Aorta (tissue), 5 donors: ENCODE data around the gene ICE1. TPM values are rescaled to one million over a fixed set of nuclear protein-coding genes. Genes with fewer than 3 reads are reported as not detected.
"Not testable (repeated sequence)": the region's sequence is repeated elsewhere in the genome, so short reads cannot be mapped to it uniquely, and the experiment has no call there.

ENCODE experiments used
- ATAC-seq: fragments of 200-7000 bp; cut with Tn5 transposase; one replicate; pipeline ENCODE4 v1.9.1; 2022; ENCODE audit warnings: moderate library complexity; ENCODE audit not compliant: low FRiP score
- DNase-seq, 2 donors: peaks; one replicate each; pipeline ENCODE4 v3.0.0-alpha.2; 2020
- H3K27ac ChIP-seq, 2 donors: one replicate each; pipeline ENCODE4 v1.5.1; 2013; ENCODE audit warnings: low read length in 2 of 2, mild to moderate bottlenecking in 2 of 2, moderate library complexity in 2 of 2, control low read depth in 1 of 2, inconsistent platforms in 1 of 2, low read depth in 1 of 2
- H3K27me3 ChIP-seq, 2 donors: one replicate each; pipeline ENCODE4 v1.6.1; 2013; ENCODE audit warnings: control low read depth in 1 of 2, low read length in 1 of 2, mild to moderate bottlenecking in 1 of 2, moderate library complexity in 1 of 2; ENCODE audit not compliant: insufficient read depth in 2 of 2, control insufficient read depth in 1 of 2
- H3K36me3 ChIP-seq, 2 donors: one replicate each; pipeline ENCODE4 v1.6.1; 2013; ENCODE audit warnings: control low read depth in 1 of 2, low read length in 1 of 2, mild to moderate bottlenecking in 1 of 2; ENCODE audit not compliant: insufficient read depth in 2 of 2, control insufficient read depth in 1 of 2
- H3K4me1 ChIP-seq, 2 donors: one replicate each; pipeline ENCODE4 v1.6.1; 2013; ENCODE audit warnings: low read length in 2 of 2, control low read depth in 1 of 2, mild to moderate bottlenecking in 1 of 2, moderate library complexity in 1 of 2; ENCODE audit not compliant: insufficient read depth in 2 of 2, control insufficient read depth in 1 of 2
- H3K4me3 ChIP-seq, 2 donors: one replicate each; pipeline ENCODE4 v1.5.1; 2013; ENCODE audit warnings: low read length in 2 of 2, control low read depth in 1 of 2, mild to moderate bottlenecking in 1 of 2
- H3K9me3 ChIP-seq: one replicate; pipeline ENCODE4 v1.6.1; 2013; ENCODE audit warnings: mild to moderate bottlenecking, low read length; ENCODE audit not compliant: control insufficient read depth
- WGBS, 2 donors: extraction: QIAGEN DNeasy Blood & Tissue Kit; methylation state at CpG; one replicate each; pipeline ENCODE4 v1.1.7; 2013; 5-methylcytosine and 5-hydroxymethylcytosine counted together
- intact Hi-C, 2 donors: fragments of 100-400 bp; cut with DNase I; formaldehyde crosslinking; loops; one replicate each; pipeline versions ENCODE4 v1.14.2 to v1.15.0; 2022
- polyA plus RNA-seq, 2 donors: library from polyadenylated mRNA; stranded (reverse); fragments of 200-250 nt; gene quantifications; one replicate each; pipeline ENCODE4 v1.2.3, GENCODE V29; 2013
- total RNA-seq, 2 donors: library from RNA; stranded (reverse); fragmentation: NEBNext Ultra II Directional; extraction: Animal tissue kit (Norgen Biotek cat#: 25700); gene quantifications; one replicate each; pipeline ENCODE4 v1.2.1, GENCODE V29; 2021
- donor health status: healthy with polysubstance abuse.
- donor health status: Bipolar disorder and iron deficiency.
- donor health status: DM: no; HTN: no; CAD: no.
- donor health status: DM: no; HTN: no; CAD: no.
- donor health status: DM: yes; HTN: yes; CAD: no.

ICE1 gene
- total and polyA plus RNA-seq, 4 donors: 3.8 to 35.0 (median 18.4) TPM

GRCh38 chr5:5381310-5381913 is 41.1 kb upstream of the ICE1 start:
- H3K27me3 ChIP-seq: no peaks in the 10 kb centered on the region
- H3K36me3 ChIP-seq: no peaks in the 10 kb centered on the region
- no peak overlapping the region for H3K27ac ChIP-seq
- intact Hi-C loops: no loop called here
- no peaks in the 10 kb centered on the region for H3K4me1 ChIP-seq
- ATAC-seq (no peak), DNase-seq (no peak)
- WGBS, 2 donors: 12 to 13% methylated on average over 9 of the region's 9 CpGs
- H3K4me3 ChIP-seq: no peak overlapping the region
- no peaks in the 10 kb centered on the region for H3K9me3 ChIP-seq

- H3K27me3 ChIP-seq: no peaks in the 10 kb centered on the region
- intact Hi-C loops: no loop called here
- H3K9me3 ChIP-seq: no peaks in the 10 kb centered on the region
- H3K4me1 ChIP-seq: no peaks in the 10 kb centered on the region
- no peak for DNase-seq
- 81 to 86% methylated on average over 5 of the region's 5 CpGs for WGBS, 2 donors
- no peak for ATAC-seq
- no peaks in the 10 kb centered on the region for H3K36me3 ChIP-seq
- no peak overlapping the region for H3K27ac ChIP-seq
- H3K4me3 ChIP-seq: no peak overlapping the region
Observed at GRCh38 chr5:5383461-5383860, 39.0 kb upstream of the ICE1 start.

GRCh38 chr5:5384660-5385330 is 37.7 kb upstream of the ICE1 start:
- WGBS, 2 donors: 92 to 93% methylated on average over 11 of the region's 11 CpGs
- ATAC-seq (peak; percentile 30), DNase-seq (no peak)
- no peaks in the 10 kb centered on the region for H3K9me3 ChIP-seq
- intact Hi-C loops: no loop called here
- no peak overlapping the region for H3K4me3 ChIP-seq
- H3K36me3 ChIP-seq: no peaks in the 10 kb centered on the region
- no peaks in the 10 kb centered on the region for H3K4me1 ChIP-seq
- no peak overlapping the region for H3K27ac ChIP-seq
- no peaks in the 10 kb centered on the region for H3K27me3 ChIP-seq

GRCh38 chr5:5385331-5385662 is 37.2 kb upstream of the ICE1 start:
- Histone ChIP-seq H3K36me3 (peaks cover 0 to 2% of the 10 kb centered on the region in 2 donors), H3K4me1 (no peaks in the 10 kb centered on the region), H3K27me3 (no peaks in the 10 kb centered on the region), H3K4me3 (no peak overlapping the region), H3K27ac (no peak overlapping the region), H3K9me3 (no peaks in the 10 kb centered on the region)
- WGBS, 2 donors: 80 to 84% methylated on average over 8 of the region's 8 CpGs
- intact Hi-C loops: no loop called here
- DNase-seq: no peak
- peak; percentile 16 for ATAC-seq

DNA sequence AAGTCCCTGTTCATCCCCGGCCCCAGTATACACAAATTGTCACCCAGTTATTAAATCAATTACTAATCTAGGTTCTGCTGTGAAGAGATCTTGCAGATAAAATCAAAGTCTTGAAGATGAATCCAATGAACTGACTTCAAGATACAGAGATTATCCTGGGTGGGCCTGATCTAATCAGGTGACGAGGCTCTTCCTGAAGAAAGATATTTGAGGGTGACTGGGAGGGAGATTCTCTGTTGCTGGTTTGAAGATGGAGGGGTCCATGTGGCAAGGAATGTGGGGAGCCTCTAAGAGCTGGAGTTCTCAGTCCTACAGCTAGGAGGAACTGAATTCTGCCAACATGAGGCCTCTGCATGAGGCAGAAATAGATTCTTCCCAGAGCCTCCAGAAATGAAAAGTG is 36.1 kb upstream of the ICE1 start:
- no peaks in the 10 kb centered on the region for H3K9me3 ChIP-seq
- peaks cover 0 to 2% of the 10 kb centered on the region in 2 donors for H3K36me3 ChIP-seq
- WGBS, 2 donors: 95 to 97% methylated on average over 2 of the region's 2 CpGs
- H3K27me3 ChIP-seq: no peaks in the 10 kb centered on the region
- no peak for DNase-seq
- no peak for ATAC-seq
- no peak overlapping the region for H3K27ac ChIP-seq
- H3K4me1 ChIP-seq: no peaks in the 10 kb centered on the region
- H3K4me3 ChIP-seq: no peak overlapping the region
- intact Hi-C loops: no loop called here

DNA sequence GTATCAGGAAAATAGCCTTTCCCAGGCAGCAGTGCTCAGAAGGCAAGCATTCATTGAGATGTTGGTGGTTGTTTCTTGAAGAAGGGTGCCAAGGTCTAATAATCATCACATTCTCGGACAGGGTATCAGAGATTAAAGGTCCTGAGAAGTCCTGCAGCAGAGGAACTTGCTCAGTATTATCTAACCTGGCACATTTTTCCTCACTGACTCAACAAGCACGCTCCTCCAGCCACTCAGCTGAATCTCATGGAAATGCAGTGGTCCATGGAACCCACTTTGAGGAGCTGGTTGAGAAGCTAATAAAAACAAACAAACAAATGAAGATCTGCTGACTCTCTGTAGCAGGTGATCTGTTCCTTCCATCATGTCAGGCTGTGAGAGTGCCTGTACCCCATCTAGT is 35.3 kb upstream of the ICE1 start:
- WGBS, 2 donors: 81 to 83% methylated on average over 2 of the region's 2 CpGs
- Histone ChIP-seq H3K27ac (no peak overlapping the region), H3K4me3 (no peak overlapping the region), H3K4me1 (no peaks in the 10 kb centered on the region), H3K36me3 (peaks cover 0 to 2% of the 10 kb centered on the region in 2 donors), H3K9me3 (no peaks in the 10 kb centered on the region), H3K27me3 (no peaks in the 10 kb centered on the region)
- ATAC-seq: no peak
- intact Hi-C loops: no loop called here
- no peak for DNase-seq

DNA sequence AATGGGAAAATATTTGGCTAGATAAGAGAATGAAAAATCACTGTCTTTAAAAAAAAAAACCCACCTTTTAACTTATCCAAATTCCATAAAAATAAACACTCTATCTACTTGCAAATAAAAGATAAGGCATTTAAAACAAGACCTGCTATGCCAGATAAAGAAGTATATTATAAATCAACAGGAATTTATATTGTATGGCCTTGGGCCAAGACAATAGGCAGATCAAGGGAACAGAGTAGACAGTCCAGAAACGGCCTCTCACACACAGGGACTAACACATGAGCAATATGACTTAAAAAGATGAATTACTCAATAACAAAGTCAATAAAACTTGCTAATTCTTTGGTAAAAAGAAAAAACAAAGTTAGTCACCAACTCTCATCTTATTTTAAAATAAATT is 34.7 kb upstream of the ICE1 start:
- H3K36me3 ChIP-seq: peaks cover 0 to 2% of the 10 kb centered on the region in 2 donors
- 39 to 48% methylated on average over 1 of the region's 1 CpG for WGBS, 2 donors
- DNase-seq: no peak
- H3K9me3 ChIP-seq: no peaks in the 10 kb centered on the region
- intact Hi-C loops: no loop called here
- H3K27me3 ChIP-seq: no peaks in the 10 kb centered on the region
- no peak overlapping the region for H3K27ac ChIP-seq
- ATAC-seq: no peak
- no peaks in the 10 kb centered on the region for H3K4me1 ChIP-seq
- H3K4me3 ChIP-seq: no peak overlapping the region

DNA sequence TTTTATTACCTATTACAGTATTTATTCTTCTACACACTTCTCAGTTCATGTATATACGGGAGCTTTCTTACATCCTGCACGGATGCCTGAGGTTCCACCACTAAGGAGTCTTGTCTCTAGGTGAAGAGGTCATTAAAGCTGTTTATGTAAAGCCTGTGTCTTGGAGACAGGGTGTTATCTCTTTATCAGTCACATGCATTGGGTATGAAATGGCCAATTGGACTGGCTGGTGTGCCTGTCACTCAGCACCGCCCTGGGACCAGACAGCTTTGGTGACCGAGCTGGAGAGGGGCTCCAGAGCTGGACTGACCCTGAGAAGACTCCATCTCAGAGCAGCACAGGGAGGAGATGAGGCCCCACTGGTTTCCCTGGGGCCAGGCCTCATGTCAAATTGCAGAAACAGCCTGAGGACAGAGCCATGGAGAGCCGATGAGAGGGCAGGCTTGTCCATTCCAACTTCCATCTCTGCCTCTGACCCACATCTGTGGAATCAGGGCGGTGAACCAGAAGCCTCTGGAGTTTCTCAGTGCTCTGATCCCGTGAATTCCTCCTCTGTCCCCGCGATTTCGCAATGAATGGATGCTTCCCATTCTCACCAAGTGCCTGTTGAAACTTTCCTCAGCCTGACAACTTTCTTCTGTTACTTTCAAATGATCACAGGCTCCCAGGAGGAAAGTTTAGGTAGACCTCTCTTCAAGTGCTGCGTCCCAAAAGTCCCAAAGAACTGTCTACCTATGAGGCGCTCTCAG is 32.2 kb upstream of the ICE1 start:
- DNase-seq, H3K9me3 ChIP-seq, ATAC-seq, H3K27ac ChIP-seq, H3K4me1 ChIP-seq, H3K36me3 ChIP-seq, H3K4me3 ChIP-seq, intact Hi-C loops, H3K27me3 ChIP-seq: not testable (repeated sequence)
- WGBS, 2 donors: 92 to 95% methylated on average over 12 of the region's 12 CpGs

DNA sequence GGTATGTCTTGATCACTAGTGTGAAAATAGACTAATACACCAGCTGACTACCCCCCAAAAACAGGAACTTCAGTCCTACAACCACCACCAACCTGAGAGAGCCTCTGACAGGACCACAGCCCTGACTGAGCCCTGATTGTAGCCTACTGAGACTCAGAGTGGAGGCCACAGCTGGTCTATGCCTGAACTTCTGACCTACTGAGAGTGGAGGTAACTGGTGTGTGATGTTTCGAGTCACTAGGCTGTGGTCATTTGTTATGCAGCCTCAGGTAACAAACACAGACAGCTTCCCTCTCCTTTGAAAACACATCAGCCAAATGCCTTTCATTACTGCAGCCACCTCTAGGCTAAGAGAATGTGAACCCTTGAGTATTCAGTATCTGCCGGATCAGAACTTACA is 30.0 kb upstream of the ICE1 start:
- 98% methylated on average over 2 of the region's 2 CpGs for WGBS, 2 donors
- H3K27me3 ChIP-seq, intact Hi-C loops, H3K36me3 ChIP-seq, H3K9me3 ChIP-seq, H3K4me1 ChIP-seq, H3K4me3 ChIP-seq, H3K27ac ChIP-seq, ATAC-seq, DNase-seq: not testable (repeated sequence)
